WI38 (cell line): Measurements from ENCODE around the gene BRK1.
"Not testable (repeated sequence)": the region's sequence is repeated elsewhere in the genome, so short reads cannot be mapped to it uniquely, and the experiment has no call there.

Experiments
- H3K4me3 ChIP-seq: 2 replicates; pipeline ENCODE4 v1.5.1; 2011; ENCODE audit warnings: low read depth, mild to moderate bottlenecking, control low read depth, low read length
- CTCF ChIP-seq: IDR thresholded peaks from 2 replicates; pipeline ENCODE4 v1.5.1; 2012; ENCODE audit warnings: low read depth, mild to moderate bottlenecking, control low read depth, low read length

BRK1 gene

GRCh38 chr3:10145685-10146084 lies 30.2 kb downstream of the BRK1 start:
- H3K4me3 ChIP-seq, result no peak overlapping the region
- no peak for TF ChIP-seq CTCF

- H3K4me3 ChIP-seq, result no peak overlapping the region
- TF ChIP-seq CTCF, result no peak
These were observed 33.8 kb downstream of the BRK1 start for GRCh38 chr3:10149226-10149625.

- no peak for TF ChIP-seq CTCF
- no peak overlapping the region for H3K4me3 ChIP-seq
These were observed 35.5 kb downstream of the BRK1 start for GRCh38 chr3:10150987-10151386.

GRCh38 chr3:10154335-10155122 lies 39.1 kb downstream of the BRK1 start:
- TF ChIP-seq CTCF, result no peak
- H3K4me3 ChIP-seq, result no peak overlapping the region

- no peak for TF ChIP-seq CTCF
- no peak overlapping the region for H3K4me3 ChIP-seq
These were observed 39.6 kb downstream of the BRK1 start for GRCh38 chr3:10155123-10155472.

- no peak overlapping the region for H3K4me3 ChIP-seq
- no peak for TF ChIP-seq CTCF
These were observed 40.2 kb downstream of the BRK1 start for GRCh38 chr3:10155658-10156057.

- TF ChIP-seq CTCF, result no peak
- H3K4me3 ChIP-seq, result no peak overlapping the region
These were observed 41.6 kb downstream of the BRK1 start for GRCh38 chr3:10157031-10157430.

- not testable (repeated sequence) for H3K4me3 ChIP-seq
These were observed 43.1 kb downstream of the BRK1 start for GRCh38 chr3:10158555-10158954.
